Uterus (tissue), 4 donors: ENCODE data around the gene SLC8A2. TPM values are rescaled to one million over a fixed set of nuclear protein-coding genes. Genes with fewer than 3 reads are reported as not detected.
"Not testable (repeated sequence)": the region's sequence is repeated elsewhere in the genome, so short reads cannot be mapped to it uniquely, and the experiment has no call there.

Source experiments
- DNase-seq, 2 donors: peaks; one replicate each; pipeline ENCODE4 v3.0.0-alpha.2; 2019 to 2020
- H3K27ac ChIP-seq, 2 donors: fragments of 200-600 bp; sonication (generic); 1 replicate in 1 of 2; 2 replicates in 1 of 2; pipeline ENCODE4 v1.5.1; 2016 to 2018
- H3K27me3 ChIP-seq, 2 donors: fragments of 200-600 bp; sonication (generic); one replicate each; pipeline ENCODE4 v1.5.1; 2018 to 2019; ENCODE audit warnings: control low read depth in 1 of 2
- H3K36me3 ChIP-seq, 2 donors: fragments of 200-600 bp; sonication (generic); one replicate each; pipeline ENCODE4 v1.5.1; 2019; ENCODE audit warnings: control low read depth in 1 of 2
- H3K4me1 ChIP-seq, 2 donors: fragments of 200-600 bp; sonication (generic); one replicate each; pipeline ENCODE4 v1.5.1; 2018 to 2019; ENCODE audit warnings: control low read depth in 1 of 2
- H3K4me3 ChIP-seq, 2 donors: fragments of 200-600 bp; sonication (generic); 1 replicate in 1 of 2; 2 replicates in 1 of 2; pipeline ENCODE4 v1.5.1; 2018 to 2019; ENCODE audit warnings: mild to moderate bottlenecking in 1 of 2
- H3K9me3 ChIP-seq, 2 donors: fragments of 200-600 bp; sonication (generic); one replicate each; pipeline ENCODE4 v1.5.1; 2019; ENCODE audit warnings: control low read depth in 1 of 2
- POLR2A ChIP-seq, 2 donors: fragments of 450-650 bp; IDR thresholded peaks; one replicate each; pipeline ENCODE4 v1.6.1; 2016; ENCODE audit warnings: antibody characterized with exemption in 2 of 2, mild to moderate bottlenecking in 1 of 2, moderate library complexity in 1 of 2
- intact Hi-C: fragments of 100-400 bp; cut with DNase I; formaldehyde crosslinking; loops from one replicate; pipeline ENCODE4 v1.15.1; 2023; ENCODE audit warnings: low total_unique reads
- total RNA-seq, 4 donors: library from RNA; depleted of rRNA in 3 of 4; stranded (reverse); fragments of >200 nt in 3 of 4; gene quantifications; one replicate each; pipeline versions ENCODE4 v1.1.0 to v1.2.4, GENCODE V29; 2014 to 2023
- TF ChIP-seq, protein P1 (sequence below), 4 experiments: fragments of 200-600 bp in 2 of 4; fragments of 450-650 bp in 2 of 4; sonication (generic) in 2 of 4; IDR thresholded peaks; one replicate each; pipeline ENCODE4 v1.5.1; 2016 to 2019; ENCODE audit warnings: antibody characterized with exemption in 4 of 4, mild to moderate bottlenecking in 2 of 4, moderate library complexity in 1 of 4
- donor health status: DM: yes; HTN: yes; CAD: no.

The SLC8A2 gene
- total RNA-seq, 4 donors from 2014 or later, result 3.4 to 17.8 (median 11.0) TPM

DNA sequence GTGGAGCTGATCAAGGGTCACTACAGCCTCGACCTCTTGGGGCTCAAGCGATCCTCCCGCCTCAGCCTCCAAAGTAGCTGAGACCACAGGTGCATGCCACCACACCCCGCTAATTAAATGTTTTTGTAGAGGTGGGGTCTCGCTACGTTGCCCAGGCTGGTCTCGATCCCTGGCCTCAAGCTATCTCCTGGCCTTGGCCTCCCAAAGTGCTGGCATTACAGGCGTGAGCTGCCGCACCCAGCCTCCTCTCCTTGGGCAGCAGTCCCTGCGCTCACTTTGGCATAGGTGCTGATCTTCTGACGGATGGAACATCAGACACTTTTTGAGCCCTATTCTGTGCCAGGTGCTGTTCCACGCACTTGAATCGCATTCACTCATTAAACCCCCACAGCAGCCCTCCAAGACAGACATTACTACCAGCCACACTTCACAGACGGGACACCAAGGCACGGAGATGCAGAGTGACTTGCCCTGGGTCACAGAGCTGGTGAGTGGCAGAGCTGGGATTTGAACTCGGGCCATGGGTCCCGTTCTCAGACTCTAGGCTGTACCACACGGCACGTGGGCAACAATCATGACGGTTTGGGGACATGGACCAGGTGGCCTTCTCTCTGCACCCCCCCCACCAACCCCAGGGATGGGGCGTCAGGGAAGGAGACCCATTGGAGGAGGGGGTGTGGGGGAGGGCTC, 55.6 kb downstream of the SLC8A2 start:
- intact Hi-C loops, result no loop called here
- Histone ChIP-seq H3K36me3 (no peaks in the 10 kb centered on the region), H3K27me3 (no peaks in the 10 kb centered on the region), H3K27ac (no peak overlapping the region), H3K4me1 (peaks cover 0 to 10% of the 10 kb centered on the region in 2 donors), H3K4me3 (no peak overlapping the region), H3K9me3 (no peaks in the 10 kb centered on the region)
- TF ChIP-seq POLR2A (IDR thresholded peaks at IDR 0.05), result no peak
- TF ChIP-seq, protein P1, sequence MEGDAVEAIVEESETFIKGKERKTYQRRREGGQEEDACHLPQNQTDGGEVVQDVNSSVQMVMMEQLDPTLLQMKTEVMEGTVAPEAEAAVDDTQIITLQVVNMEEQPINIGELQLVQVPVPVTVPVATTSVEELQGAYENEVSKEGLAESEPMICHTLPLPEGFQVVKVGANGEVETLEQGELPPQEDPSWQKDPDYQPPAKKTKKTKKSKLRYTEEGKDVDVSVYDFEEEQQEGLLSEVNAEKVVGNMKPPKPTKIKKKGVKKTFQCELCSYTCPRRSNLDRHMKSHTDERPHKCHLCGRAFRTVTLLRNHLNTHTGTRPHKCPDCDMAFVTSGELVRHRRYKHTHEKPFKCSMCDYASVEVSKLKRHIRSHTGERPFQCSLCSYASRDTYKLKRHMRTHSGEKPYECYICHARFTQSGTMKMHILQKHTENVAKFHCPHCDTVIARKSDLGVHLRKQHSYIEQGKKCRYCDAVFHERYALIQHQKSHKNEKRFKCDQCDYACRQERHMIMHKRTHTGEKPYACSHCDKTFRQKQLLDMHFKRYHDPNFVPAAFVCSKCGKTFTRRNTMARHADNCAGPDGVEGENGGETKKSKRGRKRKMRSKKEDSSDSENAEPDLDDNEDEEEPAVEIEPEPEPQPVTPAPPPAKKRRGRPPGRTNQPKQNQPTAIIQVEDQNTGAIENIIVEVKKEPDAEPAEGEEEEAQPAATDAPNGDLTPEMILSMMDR (IDR thresholded peaks at IDR 0.05), result no peak
- DNase-seq, result no peak

DNA sequence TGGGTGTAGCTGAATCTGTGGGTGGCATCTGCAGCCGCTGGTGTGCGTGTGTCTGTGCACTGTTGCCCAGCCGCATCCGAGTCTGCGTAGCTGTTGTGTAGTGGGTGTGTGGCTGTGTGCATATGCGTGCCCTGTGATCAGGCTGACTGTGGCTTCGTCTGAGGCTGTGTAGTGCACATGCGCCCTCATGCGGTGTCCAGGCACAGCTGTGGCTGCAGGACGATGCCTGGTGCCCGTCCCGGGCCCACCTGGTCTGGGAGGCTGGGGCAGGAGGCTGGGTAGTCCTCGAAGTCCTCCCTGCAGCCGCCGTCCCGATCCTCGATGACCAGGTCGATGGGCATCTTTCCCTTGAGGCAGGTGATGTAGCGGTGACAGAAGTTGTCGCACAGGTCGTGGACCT, 57.2 kb downstream of the SLC8A2 start:
- H3K4me3 ChIP-seq, result no peak overlapping the region
- no peak overlapping the region for H3K27ac ChIP-seq
- no peaks in the 10 kb centered on the region for H3K36me3 ChIP-seq
- no peaks in the 10 kb centered on the region for H3K27me3 ChIP-seq
- TF ChIP-seq, protein P1 (IDR thresholded peaks at IDR 0.05), result no peak
- TF ChIP-seq POLR2A (IDR thresholded peaks at IDR 0.05), result no peak
- H3K9me3 ChIP-seq, result no peaks in the 10 kb centered on the region
- intact Hi-C loops, result no loop called here
- DNase-seq, result no peak
- peaks cover 0 to 10% of the 10 kb centered on the region in 2 donors for H3K4me1 ChIP-seq

DNA sequence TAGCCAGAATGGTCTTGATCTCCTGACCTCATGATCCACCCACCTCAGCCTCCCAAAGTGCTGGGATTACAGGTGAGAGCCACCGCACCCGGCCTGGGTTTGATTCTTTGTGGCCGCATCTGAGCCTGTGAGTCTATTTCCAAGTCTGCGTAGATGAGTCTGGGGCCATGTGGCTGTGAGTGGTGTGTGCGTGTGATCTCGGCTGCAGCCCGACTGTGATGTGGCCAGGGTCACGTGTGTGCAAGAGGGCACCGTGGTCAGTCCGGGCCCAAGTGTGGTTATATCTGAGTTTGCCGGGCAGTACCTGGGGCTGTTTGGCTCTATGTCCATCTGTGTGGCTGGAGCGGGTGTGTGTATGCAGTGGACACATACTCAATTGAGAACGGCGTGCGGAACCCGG, 57.8 kb downstream of the SLC8A2 start:
- Histone ChIP-seq H3K9me3 (no peaks in the 10 kb centered on the region), H3K27ac (no peak overlapping the region), H3K36me3 (no peaks in the 10 kb centered on the region), H3K4me1 (peaks cover 0 to 10% of the 10 kb centered on the region in 2 donors), H3K27me3 (no peaks in the 10 kb centered on the region), H3K4me3 (no peak overlapping the region)
- intact Hi-C loops, result no loop called here
- TF ChIP-seq, protein P1 (IDR thresholded peaks at IDR 0.05), result no peak
- no peak for TF ChIP-seq POLR2A (IDR thresholded peaks at IDR 0.05)
- no peak for DNase-seq

DNA sequence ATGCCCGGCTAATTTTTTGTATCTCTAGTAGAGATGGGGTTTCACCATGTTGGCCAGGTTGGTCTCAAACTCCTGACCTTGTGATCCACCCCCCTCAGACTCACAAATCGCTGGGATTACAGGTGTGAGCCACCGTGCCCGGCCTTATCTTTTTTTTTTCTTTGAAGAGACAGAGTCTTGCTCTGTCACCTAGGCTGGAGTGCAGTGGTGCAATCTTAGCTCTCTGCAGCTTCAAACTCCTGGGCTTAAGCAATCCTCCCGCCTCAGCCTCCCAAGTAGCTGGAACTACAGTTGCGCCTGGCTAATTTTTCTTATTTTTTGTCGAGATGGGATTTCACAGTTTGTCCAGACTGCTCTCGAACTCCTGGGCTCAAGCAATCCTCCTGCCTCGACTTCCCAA, 60.0 kb downstream of the SLC8A2 start:
- intact Hi-C loops, H3K36me3 ChIP-seq, H3K9me3 ChIP-seq, H3K4me1 ChIP-seq, DNase-seq, H3K27me3 ChIP-seq, H3K27ac ChIP-seq, H3K4me3 ChIP-seq: not testable (repeated sequence)

DNA sequence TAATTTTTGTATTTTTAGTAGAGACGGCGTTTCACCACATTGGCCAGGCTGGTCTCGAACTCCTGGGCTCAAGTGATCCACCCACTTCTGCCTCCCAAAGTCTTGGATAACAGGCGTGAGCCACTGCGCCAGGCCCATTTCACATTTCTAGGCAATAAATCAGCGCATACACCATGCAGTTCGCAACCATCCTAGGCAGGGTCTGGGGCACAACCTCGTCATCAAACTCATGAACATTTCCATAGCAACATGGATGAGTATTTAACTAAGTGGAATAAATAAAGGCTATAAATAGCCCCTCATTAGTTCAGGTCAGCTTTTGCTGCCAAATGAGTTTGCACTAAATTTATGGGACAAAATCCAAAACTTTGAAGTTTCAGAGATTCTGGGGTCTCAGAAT, 60.6 kb downstream of the SLC8A2 start:
- H3K4me3 ChIP-seq, result no peak overlapping the region
- H3K27ac ChIP-seq, result peak overlapping the region in 1 of 2 donors; percentile 15
- no peaks in the 10 kb centered on the region for H3K4me1 ChIP-seq
- no peaks in the 10 kb centered on the region for H3K36me3 ChIP-seq
- TF ChIP-seq, protein P1 (IDR thresholded peaks at IDR 0.05), result no peak
- no peak for TF ChIP-seq POLR2A (IDR thresholded peaks at IDR 0.05)
- H3K9me3 ChIP-seq, result no peaks in the 10 kb centered on the region
- no peak for DNase-seq
- H3K27me3 ChIP-seq, result no peaks in the 10 kb centered on the region
- intact Hi-C loops, result no loop called here
